Myocyte (in vitro differentiated cells): Measurements from ENCODE around the gene ERF. TPM values are rescaled to one million over a fixed set of nuclear protein-coding genes. Genes with fewer than 3 reads are reported as not detected.

Source experiments
- DNase-seq: peaks from one replicate; pipeline ENCODE4 v3.0.0-alpha.2; 2012; ENCODE audit warnings: low read depth
- total RNA-seq: library from RNA; depleted of rRNA; stranded (reverse); fragments of >200 nt; gene quantifications from 2 replicates; pipeline ENCODE4 v1.2.3, GENCODE V29; 2014

Gene ERF
- total RNA-seq, 1 donor from 2014 or later: 55.2 TPM

DNA sequence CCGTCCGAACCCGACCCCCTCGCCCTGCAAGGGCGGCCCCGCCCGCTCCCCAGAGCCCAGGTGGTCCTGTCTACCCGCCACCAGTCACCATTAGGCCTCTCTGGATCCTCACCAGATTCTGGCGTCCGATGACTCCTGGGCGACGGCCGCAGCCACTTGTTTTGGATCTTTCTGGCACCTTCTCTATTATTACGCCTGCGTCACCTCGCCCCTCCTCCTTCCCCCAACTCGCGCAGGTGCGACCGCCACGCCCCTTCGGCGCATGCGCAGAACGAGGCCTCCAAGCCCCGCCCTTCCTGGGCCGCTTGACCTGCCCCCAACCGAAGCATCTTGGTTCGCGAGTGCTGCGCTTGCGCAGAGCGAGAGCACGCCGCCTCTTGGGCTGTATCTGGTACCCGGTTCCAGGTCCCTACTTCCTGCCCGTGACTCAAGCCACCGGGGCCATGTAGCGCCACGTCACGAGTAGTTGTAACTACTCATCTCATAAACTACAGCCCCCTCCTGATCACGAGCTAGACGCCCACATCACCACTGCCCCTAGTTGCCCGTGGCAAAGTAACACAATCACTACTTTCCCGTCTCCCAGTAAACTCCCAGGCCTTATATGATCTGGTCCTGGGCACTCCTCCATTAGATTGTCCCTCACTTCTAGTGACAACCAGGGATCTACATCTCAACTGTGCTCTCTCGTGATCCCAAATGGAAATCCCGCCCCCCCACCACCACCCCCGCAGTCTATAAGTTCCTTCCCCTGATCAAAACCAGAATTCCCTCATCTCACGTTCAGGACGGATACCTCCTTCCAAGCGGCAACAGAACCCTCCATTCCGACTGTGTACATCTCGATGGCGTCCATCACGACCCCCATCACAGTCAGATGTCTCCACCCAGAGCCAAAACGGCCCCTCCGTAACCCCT is 37.1 kb downstream of the ERF start, which contains the start of gene DEDD2:
TSS of gene DEDD2 (minus strand) at position 158 of the 918 bp plus-strand sequence. CDS start 670 bp downstream, outside the sequence.
- DNase-seq: peak; percentile 96

GRCh38 chr19:42216653-42217519 is 38.0 kb downstream of the ERF start:
- DNase-seq: peak; percentile 34

DNA sequence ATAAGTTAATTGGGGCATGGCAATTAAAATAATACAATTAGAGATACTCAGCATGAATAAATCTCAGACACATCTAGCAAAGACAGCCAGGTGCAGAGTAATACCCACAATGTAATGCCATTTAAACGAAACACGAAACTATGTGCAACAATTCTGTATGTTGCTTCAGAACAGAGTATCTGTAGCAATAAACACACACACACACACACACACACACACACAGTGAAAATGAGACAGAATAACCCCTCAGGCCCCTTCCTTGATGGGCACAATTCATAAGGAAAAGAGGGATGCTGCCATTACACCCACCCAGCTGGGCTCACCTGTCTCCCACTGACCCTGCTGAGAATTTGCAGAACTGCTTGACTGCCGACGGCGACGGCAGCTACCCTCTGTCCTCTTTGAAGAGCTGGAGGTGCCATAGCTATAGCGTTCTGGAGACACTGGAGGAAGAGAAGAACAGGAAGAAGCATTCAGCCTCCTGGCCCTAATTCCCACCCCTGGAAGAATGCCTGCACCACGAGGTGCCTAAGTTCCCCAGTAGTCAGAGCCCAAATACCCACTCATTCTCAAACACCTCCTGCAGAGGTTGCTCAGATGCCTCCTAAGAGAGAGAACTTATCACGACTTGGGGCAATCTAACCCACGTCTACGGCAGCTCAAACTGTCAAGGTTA is 40.0 kb downstream of the ERF start:
- no peak for DNase-seq

DNA sequence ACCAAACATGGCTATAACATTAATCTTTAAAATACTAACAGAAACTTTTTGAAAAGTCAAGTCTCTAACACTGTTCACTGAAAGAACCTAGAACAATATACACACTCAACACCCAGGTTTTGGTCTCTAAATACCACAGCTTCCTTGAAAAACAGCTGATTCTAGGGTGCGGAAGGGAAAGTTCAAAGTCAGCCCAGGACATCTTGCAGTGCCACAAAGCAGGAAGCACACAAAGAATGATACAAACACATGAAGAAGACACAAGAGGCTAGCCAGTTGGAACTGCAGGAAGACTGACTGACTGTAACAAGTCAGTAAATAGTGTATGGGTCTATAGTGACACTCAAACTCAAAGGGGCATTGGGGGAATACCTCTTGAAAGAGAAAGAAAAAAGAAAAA is 42.0 kb downstream of the ERF start:
- no peak for DNase-seq

GRCh38 chr19:42208612-42209011 is 46.3 kb downstream of the ERF start:
- DNase-seq: no peak

- peak; percentile 77 for DNase-seq
These were observed 47.1 kb downstream of the ERF start for GRCh38 chr19:42207767-42208271.

DNA sequence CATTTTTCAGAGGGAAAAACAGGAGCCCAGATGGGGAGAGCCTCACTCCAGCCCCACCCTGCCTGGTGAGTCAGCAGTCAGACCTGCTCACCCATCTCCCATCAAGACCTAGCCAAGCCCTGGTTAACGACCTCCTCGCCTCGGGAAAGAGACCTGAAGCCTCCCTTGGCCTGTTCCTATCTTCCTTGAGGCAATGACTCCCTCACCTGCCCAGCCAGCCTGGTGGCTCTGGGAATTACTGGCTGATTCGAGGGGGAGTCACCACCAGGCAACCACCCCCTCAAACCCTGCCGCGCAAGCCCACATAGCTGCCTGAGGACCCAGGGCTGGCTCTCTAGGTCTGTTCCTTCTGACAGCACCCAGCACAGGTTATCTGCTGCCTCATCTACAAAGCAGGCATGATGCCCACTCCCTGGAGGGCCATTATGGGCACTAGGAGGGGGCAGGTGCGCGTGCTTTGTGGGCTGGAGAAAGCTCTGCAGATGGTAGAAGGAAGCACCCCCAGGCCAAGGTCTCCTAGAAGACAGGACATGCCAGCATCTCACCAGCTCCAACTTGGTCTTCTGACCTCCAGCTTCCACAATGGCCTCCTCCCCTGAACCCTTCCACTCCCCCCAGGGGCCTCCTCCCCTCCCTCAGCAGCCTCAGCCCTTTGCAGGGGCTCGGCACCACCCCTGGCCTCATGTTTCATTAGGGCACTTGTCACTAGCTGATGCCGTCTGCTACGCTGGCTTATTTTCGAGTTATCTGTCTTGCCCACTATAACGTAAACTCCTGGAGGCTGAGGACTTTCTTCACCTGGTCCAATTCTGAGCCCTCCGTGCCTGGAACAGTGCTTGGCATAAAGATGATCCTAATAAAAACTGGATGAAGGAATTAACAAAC is 47.8 kb downstream of the ERF start:
- DNase-seq: no peak

DNA sequence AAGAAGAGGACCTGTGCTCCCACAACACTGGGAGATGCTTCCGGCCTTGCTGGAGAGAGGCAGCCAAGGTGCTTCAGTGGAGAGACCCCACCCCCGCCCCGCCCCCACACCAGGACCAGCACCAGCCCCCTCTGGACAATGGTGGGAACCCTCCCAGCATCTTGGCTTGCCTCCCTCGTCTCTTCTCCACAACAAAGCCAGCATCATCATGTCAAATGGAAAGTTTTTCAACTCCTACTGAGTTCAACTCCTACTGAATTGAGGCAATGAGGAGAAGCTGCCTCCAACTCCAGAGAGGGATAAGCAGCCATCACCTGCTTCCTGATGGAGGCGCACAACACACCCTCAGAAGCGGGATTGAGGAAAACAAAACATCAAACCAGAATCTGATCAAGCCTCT is 50.3 kb downstream of the ERF start:
- DNase-seq: no peak

GRCh38 chr19:42203700-42204099 is 51.2 kb downstream of the ERF start:
- no peak for DNase-seq

DNA sequence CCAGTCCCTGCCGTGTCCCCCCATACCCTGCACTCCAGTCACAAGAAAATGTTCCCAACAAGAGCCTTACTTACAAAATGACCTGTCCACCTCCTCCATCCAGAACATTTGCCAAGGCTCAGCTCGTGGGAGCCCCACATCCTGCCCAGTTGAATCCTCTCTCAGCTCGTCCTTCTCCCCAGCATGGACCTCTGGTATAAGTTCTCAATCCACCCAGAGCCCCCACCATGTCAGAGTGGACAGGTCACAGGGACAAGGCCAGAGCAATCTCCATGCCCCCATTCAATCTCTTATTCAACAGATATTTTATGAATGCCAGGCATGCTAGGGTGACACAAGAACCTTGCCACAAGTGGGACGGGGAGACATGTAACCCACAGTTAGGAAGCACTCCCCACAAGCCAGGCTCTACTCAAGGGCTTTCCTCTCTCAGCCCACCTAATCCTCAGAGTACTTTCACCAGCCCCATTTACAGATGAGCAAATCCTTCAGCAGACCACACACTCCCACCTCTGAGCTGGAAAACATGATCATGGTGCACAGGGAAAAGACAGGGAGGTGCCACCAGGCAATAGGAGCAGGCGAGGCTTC is 52.5 kb downstream of the ERF start:
- peak; percentile 19 for DNase-seq

GRCh38 chr19:42201489-42202289 is 53.2 kb downstream of the ERF start:
- DNase-seq: peak; percentile 24

DNA sequence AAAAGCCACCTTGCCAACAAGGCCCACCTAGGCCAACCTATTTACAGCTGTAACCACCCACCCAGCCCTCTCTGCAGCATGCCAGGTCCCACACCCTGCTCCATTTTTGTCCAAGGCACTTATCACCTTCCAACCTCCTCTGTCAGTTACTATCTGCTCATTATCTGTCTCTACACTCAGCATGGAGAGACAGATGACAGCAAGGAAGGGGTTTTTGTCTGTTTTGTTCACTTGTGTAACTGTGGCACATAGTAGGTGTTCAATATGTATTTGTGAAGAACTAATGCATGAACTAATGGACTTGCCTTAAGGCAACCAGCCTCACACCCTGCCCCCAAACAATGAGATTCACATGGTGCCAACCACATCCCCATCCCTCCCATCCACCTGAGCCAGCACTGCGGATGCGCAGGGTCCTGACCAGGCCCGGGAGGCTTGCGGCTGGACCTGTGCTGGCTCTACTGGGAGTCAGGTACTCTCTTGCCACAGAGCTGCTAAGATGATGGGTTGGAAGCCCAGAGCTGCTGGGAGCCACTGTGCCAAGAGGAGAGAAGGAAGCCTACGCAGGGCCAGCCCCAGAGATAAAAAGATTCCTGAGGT is 54.7 kb downstream of the ERF start:
- no peak for DNase-seq

DNA sequence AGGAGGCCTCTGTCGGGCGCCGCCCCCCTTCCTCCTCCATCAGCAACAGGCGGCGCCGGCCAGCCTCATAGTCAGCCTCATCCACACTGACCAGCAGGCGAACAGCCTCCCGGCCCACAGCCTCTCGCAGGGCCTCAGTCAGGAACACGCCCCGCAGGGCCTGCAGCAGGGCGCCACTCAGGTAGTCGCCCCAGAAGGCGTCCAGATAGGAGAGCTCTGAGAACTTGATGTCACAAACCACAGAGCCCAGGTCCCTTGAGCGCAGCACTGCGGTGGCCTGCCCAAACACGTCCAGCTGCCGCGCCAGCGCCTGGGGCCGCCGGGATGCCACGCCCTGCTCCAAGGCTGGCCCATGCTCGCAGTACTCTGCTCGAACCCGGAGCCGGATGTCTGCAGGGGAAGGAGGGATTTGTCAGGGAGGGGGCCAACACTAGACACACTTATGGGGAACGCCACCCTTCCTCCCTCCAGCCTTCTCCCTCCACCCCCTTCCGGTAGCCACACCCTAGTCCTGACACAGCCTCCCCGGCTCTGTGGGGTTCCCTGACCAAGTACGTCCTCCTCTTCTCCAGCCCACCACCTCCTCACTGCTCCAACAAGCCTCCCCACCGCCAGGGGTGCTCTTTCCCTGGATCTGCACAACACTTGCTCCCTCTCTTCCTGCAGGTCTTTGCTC is 55.4 kb downstream of the ERF start:
- DNase-seq: no peak

GRCh38 chr19:42198676-42199439 is 56.1 kb downstream of the ERF start:
- DNase-seq: no peak
